HepG2 (cell line): ENCODE results near the gene BICDL2. TPM values are rescaled to one million over a fixed set of nuclear protein-coding genes. Genes with fewer than 3 reads are reported as not detected.

Source experiments
- AGO1 ChIP-seq: fragments of 200-400 bp; formaldehyde crosslinking; IDR thresholded peaks from 2 replicates; pipeline ENCODE4 v1.6.1; 2017; ENCODE audit warnings: mild to moderate bottlenecking, low read depth, low read length, moderate library complexity; ENCODE audit not compliant: poor library complexity, severe bottlenecking
- ARID3A ChIP-seq: IDR thresholded peaks from 2 replicates; pipeline ENCODE4 v1.6.1; 2012; ENCODE audit warnings: low read depth, low read length, improper control_type of control experiment
- BHLHE40 ChIP-seq: IDR thresholded peaks from 2 replicates; pipeline ENCODE4 v1.6.1; 2011; ENCODE audit warnings: low read length, improper control_type of control experiment
- GLI4 ChIP-seq: sonication (generic); formaldehyde crosslinking; IDR thresholded peaks from 2 replicates; pipeline ENCODE4 v1.5.1; 2020; ENCODE audit warnings: missing genetic modification reagents, mild to moderate bottlenecking, moderate library complexity, borderline replicate concordance
- HMGXB4 ChIP-seq, 2 experiments: sonication (generic) in 1 of 2; formaldehyde crosslinking in 1 of 2; IDR thresholded peaks; 2 replicates each; pipeline versions ENCODE4 v1.4.0 to v1.6.1; 2018 to 2020; ENCODE audit warnings: missing genetic modification reagents in 2 of 2, borderline replicate concordance in 1 of 2, low read depth in 1 of 2, mild to moderate bottlenecking in 1 of 2, missing biosample characterization in 1 of 2
- KLF6 ChIP-seq: IDR thresholded peaks from 2 replicates; pipeline ENCODE4 v1.8.0; 2016; ENCODE audit warnings: missing biosample characterization, missing genetic modification reagents
- MED8 ChIP-seq: sonication (generic); formaldehyde crosslinking; IDR thresholded peaks from 2 replicates; pipeline ENCODE4 v1.8.1; 2023; ENCODE audit warnings: mild to moderate bottlenecking, missing genetic modification reagents; ENCODE audit not compliant: insufficient replicate concordance
- MYPOP ChIP-seq: sonication (generic); formaldehyde crosslinking; IDR thresholded peaks from 2 replicates; pipeline ENCODE4 v1.8.1; 2023; ENCODE audit warnings: mild to moderate bottlenecking, moderate library complexity, missing genetic modification reagents
- POGK ChIP-seq: sonication (generic); formaldehyde crosslinking; conservative IDR thresholded peaks from 2 replicates; pipeline ENCODE4 v1.8.0; 2022; ENCODE audit warnings: mild to moderate bottlenecking, moderate library complexity, missing genetic modification reagents
- PPARG ChIP-seq: conservative IDR thresholded peaks from 2 replicates; pipeline ENCODE4 v1.6.1; 2016; ENCODE audit warnings: missing biosample characterization, missing genetic modification reagents
- RARG ChIP-seq: sonication (generic); formaldehyde crosslinking; IDR thresholded peaks from 2 replicates; pipeline ENCODE4 v1.4.0; 2020; ENCODE audit warnings: low read depth, mild to moderate bottlenecking, missing genetic modification reagents
- RORA ChIP-seq: sonication (generic); formaldehyde crosslinking; IDR thresholded peaks from 2 replicates; pipeline ENCODE4 v1.5.0; 2020; ENCODE audit warnings: mild to moderate bottlenecking, missing genetic modification reagents, moderate library complexity
- SIX1 ChIP-seq: sonication (generic); formaldehyde crosslinking; IDR thresholded peaks from 2 replicates; pipeline ENCODE4 v1.4.0; 2020; ENCODE audit warnings: missing genetic modification reagents, borderline replicate concordance
- TBL1XR1 ChIP-seq: fragments of 150-350 bp; IDR thresholded peaks from 2 replicates; pipeline ENCODE4 v1.6.1; 2014; ENCODE audit warnings: borderline replicate concordance, low read length; ENCODE audit not compliant: partially characterized antibody
- ZFP91 ChIP-seq: sonication (generic); formaldehyde crosslinking; IDR thresholded peaks from 2 replicates; pipeline ENCODE4 v1.9.0; 2022; ENCODE audit warnings: missing genetic modification reagents, mild to moderate bottlenecking, borderline replicate concordance
- ZNF501 ChIP-seq: sonication (generic); formaldehyde crosslinking; IDR thresholded peaks from 2 replicates; pipeline ENCODE4 v1.5.1; 2020; ENCODE audit warnings: mild to moderate bottlenecking, moderate library complexity, missing genetic modification reagents
- ZNF800 ChIP-seq: sonication (generic); formaldehyde crosslinking; IDR thresholded peaks from 2 replicates; pipeline ENCODE4 v1.4.0; 2020; ENCODE audit warnings: missing genetic modification reagents
- polyA plus RNA-seq, 8 experiments: library from polyadenylated mRNA; depleted of rRNA in 3 of 8; stranded (reverse) in 7 of 8; unstranded in 1 of 8; fragments of >200 nt; fragmentation: Illumina TruSeq in 4 of 8; extraction: Trizol in 4 of 8; gene quantifications; 2 replicates each; pipeline versions ENCODE4 v1.2.1 to v1.2.3, GENCODE V29; 2011 to 2016; ENCODE audit warnings: low read depth in 4 of 8, missing spikeins in 1 of 8, mixed read lengths in 1 of 8; ENCODE audit not compliant: insufficient read depth in 1 of 8
- total RNA-seq, 5 experiments: library from RNA; depleted of rRNA; stranded (reverse); fragments of >200 nt; fragmentation: Illumina TruSeq; extraction: Trizol; gene quantifications; 2 replicates each; pipeline ENCODE4 v1.2.3, GENCODE V29; 2016; ENCODE audit warnings: low read depth in 1 of 5

The BICDL2 gene
- total and polyA plus RNA-seq, 2 of the 13 experiments (the other 11 are each of a cell fraction or from before 2014, with no cell fraction given), result 0.12 TPM; not detected in 1

- 0 out of 2 replicates have a peak, but pooled peaks have one; percentile 37 for TF ChIP-seq ZNF800 (CRISPR knock-in tag)
- TF ChIP-seq KLF6, result peak; percentile 72; the same call in 1 of the 2 replicates
- 0 out of 2 replicates have a peak, but pooled peaks have one; percentile 10 for TF ChIP-seq MYPOP
- TF ChIP-seq ZFP91, result peak; percentile 67; the same call in 1 of the 2 replicates
- TF ChIP-seq RORA (CRISPR knock-in tag), result no peak
- no peak for TF ChIP-seq BHLHE40
- peak; percentile 82 for TF ChIP-seq TBL1XR1
- TF ChIP-seq RARG, result no peak
- TF ChIP-seq MED8 (CRISPR knock-in tag), result no peak
- no peak for TF ChIP-seq AGO1
- no peak for TF ChIP-seq PPARG (CRISPR knock-in tag)
- no peak for TF ChIP-seq SIX1 (CRISPR knock-in tag)
- peak; percentile 85; the same call in 1 of the 2 replicates for TF ChIP-seq GLI4 (CRISPR knock-in tag)
- peak in 1 of 2 experiments; percentile 60; a peak in 2 of 4 replicates for TF ChIP-seq HMGXB4 (CRISPR knock-in tag; IDR thresholded peaks at IDR 0.05; ENCODE audit: borderline replicate concordance in 1 of 2, low read depth in 1 of 2)
- peak; percentile 58; the same call in 1 of the 2 replicates for TF ChIP-seq ZNF501 (CRISPR knock-in tag)
- no peak for TF ChIP-seq ARID3A
- TF ChIP-seq POGK (CRISPR knock-in tag), result 0 out of 2 replicates have a peak, but pooled peaks have one; percentile 34
Observed at GRCh38 chr16:3065069-3065741, 28.5 kb upstream of the BICDL2 start, which contains the start of gene IL32 (continued).
